ENCODE data around the gene RGMA. TPM values are rescaled to one million over a fixed set of nuclear protein-coding genes. Genes with fewer than 3 reads are reported as not detected.

The RGMA gene
- total RNA-seq, 1 experiment from 2014 or later: 5.5 TPM

DNA sequence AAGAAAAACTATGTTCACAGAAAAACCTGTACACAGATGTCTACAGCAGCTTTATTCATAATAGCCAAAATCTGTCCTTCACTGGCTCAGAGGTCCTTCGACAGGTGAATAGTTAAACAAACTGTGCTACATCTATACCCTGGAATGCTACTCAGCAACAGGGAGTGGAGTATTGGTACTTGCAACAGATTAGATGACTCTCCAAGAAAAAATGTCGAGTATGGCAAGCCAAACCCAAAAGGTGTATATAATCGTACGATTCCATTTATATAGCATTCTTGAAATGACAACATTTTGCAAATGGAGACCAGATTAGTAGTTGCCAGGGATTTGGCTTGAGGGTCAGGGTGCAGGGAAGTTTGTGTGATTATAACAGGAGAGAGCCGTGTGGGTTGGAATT, 22.4 kb upstream of the RGMA start:
- RAD21 ChIA-PET (ENCODE audit: low non-redundant PET in 1 of 2, low total read pairs in 2 of 2, uncharacterized antibody in 2 of 2, unreplicated experiment in 2 of 2): no interaction called here
- no peak for ATAC-seq
- CTCF ChIA-PET: no interaction called here
- H3K9me2 ChIP-seq (ENCODE audit: insufficient read depth): no peaks in the 10 kb centered on the region
- H3K4me1 ChIP-seq (ENCODE audit: control insufficient read depth in 1 of 2, insufficient read depth in 2 of 2, low read length in 2 of 2): no peaks in the 10 kb centered on the region
- H3K9ac ChIP-seq (ENCODE audit: low read length): no peak overlapping the region
- no peaks in the 10 kb centered on the region for H4K20me1 ChIP-seq (ENCODE audit: insufficient read depth)
- H3K27me3 ChIP-seq (ENCODE audit: insufficient read depth, low read length): peaks cover 10% of the 10 kb centered on the region
- H3K4me2 ChIP-seq (ENCODE audit: low read length): no peak overlapping the region
- H2AFZ ChIP-seq (ENCODE audit: low read depth, low read length, poor library complexity, severe bottlenecking): no peak overlapping the region
- TF ChIP-seq EGR1 (IDR thresholded peaks at IDR 0.05; ENCODE audit: low read depth) (no peak), POLR2AphosphoS5 (IDR thresholded peaks at IDR 0.05; ENCODE audit: low read depth, low read length) (no peak), POLR2A (IDR thresholded peaks at IDR 0.05; ENCODE audit: borderline replicate concordance, extremely low read depth, insufficient read depth, insufficient read length) (no peak), REST (IDR thresholded peaks at IDR 0.05; ENCODE audit: low read depth) (no peak), FOSL1 (IDR thresholded peaks at IDR 0.05; ENCODE audit: low read depth) (no peak), SP1 (IDR thresholded peaks at IDR 0.05; ENCODE audit: low read depth) (no peak), ZFX (IDR thresholded peaks at IDR 0.05) (no peak), CTCF (IDR thresholded peaks at IDR 0.05 in 2 of 3, conservative IDR thresholded peaks at IDR 0.05 in 1 of 3; ENCODE audit: borderline replicate concordance in 1 of 3, insufficient read depth in 1 of 3, low read depth in 2 of 3, low read length in 2 of 3) (no peak)
- TF ChIP-seq, protein P1, sequence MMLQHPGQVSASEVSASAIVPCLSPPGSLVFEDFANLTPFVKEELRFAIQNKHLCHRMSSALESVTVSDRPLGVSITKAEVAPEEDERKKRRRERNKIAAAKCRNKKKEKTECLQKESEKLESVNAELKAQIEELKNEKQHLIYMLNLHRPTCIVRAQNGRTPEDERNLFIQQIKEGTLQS (IDR thresholded peaks at IDR 0.05): no peak
- TF ChIP-seq, protein P2, sequence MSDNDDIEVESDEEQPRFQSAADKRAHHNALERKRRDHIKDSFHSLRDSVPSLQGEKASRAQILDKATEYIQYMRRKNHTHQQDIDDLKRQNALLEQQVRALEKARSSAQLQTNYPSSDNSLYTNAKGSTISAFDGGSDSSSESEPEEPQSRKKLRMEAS (IDR thresholded peaks at IDR 0.05): no peak
- POLR2A ChIA-PET: no interaction called here
- no peak overlapping the region for H3K27ac ChIP-seq (ENCODE audit: low read depth, low read length)
- no peaks in the 10 kb centered on the region for H3K9me3 ChIP-seq (ENCODE audit: control insufficient read depth in 1 of 2, insufficient read depth in 1 of 2, low read depth in 1 of 2, low read length in 2 of 2)
- H3K4me3 ChIP-seq (replicated peaks in 1 of 2; ENCODE audit: low read depth in 1 of 2, low read length in 2 of 2): no peak overlapping the region
- BruUV-seq (replicated peaks): no TSS peak
- no peaks in the 10 kb centered on the region for H3K36me3 ChIP-seq (ENCODE audit: control insufficient read depth in 1 of 2, insufficient read depth in 2 of 2, low read length in 2 of 2)
- no peaks in the 10 kb centered on the region for H3K79me2 ChIP-seq (ENCODE audit: insufficient read depth, low read length)
- DNase-seq (ENCODE audit: low read depth, low spot score): no peak
- intact Hi-C loops (cut with micrococcal nuclease): no loop called here
